HG03103 (cell line): ENCODE measurements around the gene FURIN.
"Not testable (repeated sequence)": the region's sequence is repeated elsewhere in the genome, so short reads cannot be mapped to it uniquely, and the experiment has no call there.

Source experiments
- ATAC-seq: cut with Tn5 transposase; IDR thresholded peaks from one replicate; pipeline ENCODE4 v1.9.1; 2021; ENCODE audit warnings: low read depth; ENCODE audit not compliant: unreplicated experiment

The FURIN gene

GRCh38 chr15:90868261-90868689 is at the start of gene FURIN:
TSS of gene FURIN (plus strand) at chr15:90868588. CDS start at chr15:90875741, 7,153 bp downstream.
- ATAC-seq: no peak

GRCh38 chr15:90819390-90819789 is 49.0 kb upstream of the FURIN start:
- no peak for ATAC-seq

GRCh38 chr15:90819850-90820249 is 48.5 kb upstream of the FURIN start:
- no peak for ATAC-seq

- no peak for ATAC-seq
Observed at GRCh38 chr15:90820481-90820880, 47.9 kb upstream of the FURIN start.

GRCh38 chr15:90822204-90822955 is 46.0 kb upstream of the FURIN start:
- ATAC-seq: no peak

- no peak for ATAC-seq
Observed at GRCh38 chr15:90823455-90823974, 44.9 kb upstream of the FURIN start.

- ATAC-seq: not testable (repeated sequence)
Observed at GRCh38 chr15:90825115-90825899, 43.1 kb upstream of the FURIN start.

GRCh38 chr15:90826206-90826885 is 42.0 kb upstream of the FURIN start:
- not testable (repeated sequence) for ATAC-seq

- no peak for ATAC-seq
Observed at GRCh38 chr15:90826886-90827435, 41.4 kb upstream of the FURIN start.

GRCh38 chr15:90828111-90828510 is 40.3 kb upstream of the FURIN start:
- ATAC-seq: no peak

GRCh38 chr15:90829126-90829525 is 39.3 kb upstream of the FURIN start:
- no peak for ATAC-seq

GRCh38 chr15:90829942-90830440 is 38.4 kb upstream of the FURIN start:
- ATAC-seq: no peak

- no peak for ATAC-seq
Observed at GRCh38 chr15:90834626-90835025, 33.8 kb upstream of the FURIN start.

- ATAC-seq: no peak
Observed at GRCh38 chr15:90836296-90836871, 32.0 kb upstream of the FURIN start.

- ATAC-seq: no peak
Observed at GRCh38 chr15:90837094-90837493, 31.3 kb upstream of the FURIN start.

GRCh38 chr15:90838139-90838538 is 30.2 kb upstream of the FURIN start:
- ATAC-seq: no peak

- no peak for ATAC-seq
Observed at GRCh38 chr15:90838544-90838943, 29.8 kb upstream of the FURIN start.

GRCh38 chr15:90839187-90840071 is 29.0 kb upstream of the FURIN start:
- ATAC-seq: peak; percentile 88

- no peak for ATAC-seq
Observed at GRCh38 chr15:90840157-90840855, 28.1 kb upstream of the FURIN start.
